ENCODE results near the gene RHOV.

Gene RHOV

DNA sequence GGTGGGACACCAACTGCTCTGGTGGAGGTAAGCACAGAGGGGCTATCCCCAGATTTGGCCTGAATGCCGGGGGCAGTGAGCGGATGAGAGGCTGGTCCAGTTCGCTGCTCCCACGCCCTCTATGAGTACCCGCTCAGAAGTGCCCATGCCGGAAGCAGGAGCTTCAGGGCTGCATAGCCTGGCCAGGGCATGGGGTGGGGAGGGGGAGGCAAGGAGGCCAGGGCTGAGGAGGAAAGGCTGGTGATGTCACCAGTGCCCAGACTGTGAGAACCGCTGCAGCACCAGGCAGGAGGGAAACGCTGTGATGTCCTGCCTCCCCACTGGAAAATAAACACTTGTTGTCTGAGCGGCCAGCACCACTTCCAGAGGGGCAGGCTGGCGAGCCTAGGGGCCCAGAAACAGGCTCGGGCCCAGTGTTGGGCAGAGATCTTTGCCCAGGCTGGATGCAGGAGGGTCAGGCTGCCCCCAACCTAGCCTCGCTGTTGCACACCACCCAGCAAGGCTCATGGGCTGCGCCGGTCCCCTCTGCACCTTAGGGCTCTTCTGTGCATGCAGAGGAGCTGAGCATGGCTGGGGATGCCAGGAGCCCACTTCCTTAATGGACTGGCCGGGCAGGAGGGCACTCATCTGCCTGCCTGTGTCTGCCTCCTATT, 44.2 kb upstream of the RHOV start:
- TF ChIP-seq, protein P1, sequence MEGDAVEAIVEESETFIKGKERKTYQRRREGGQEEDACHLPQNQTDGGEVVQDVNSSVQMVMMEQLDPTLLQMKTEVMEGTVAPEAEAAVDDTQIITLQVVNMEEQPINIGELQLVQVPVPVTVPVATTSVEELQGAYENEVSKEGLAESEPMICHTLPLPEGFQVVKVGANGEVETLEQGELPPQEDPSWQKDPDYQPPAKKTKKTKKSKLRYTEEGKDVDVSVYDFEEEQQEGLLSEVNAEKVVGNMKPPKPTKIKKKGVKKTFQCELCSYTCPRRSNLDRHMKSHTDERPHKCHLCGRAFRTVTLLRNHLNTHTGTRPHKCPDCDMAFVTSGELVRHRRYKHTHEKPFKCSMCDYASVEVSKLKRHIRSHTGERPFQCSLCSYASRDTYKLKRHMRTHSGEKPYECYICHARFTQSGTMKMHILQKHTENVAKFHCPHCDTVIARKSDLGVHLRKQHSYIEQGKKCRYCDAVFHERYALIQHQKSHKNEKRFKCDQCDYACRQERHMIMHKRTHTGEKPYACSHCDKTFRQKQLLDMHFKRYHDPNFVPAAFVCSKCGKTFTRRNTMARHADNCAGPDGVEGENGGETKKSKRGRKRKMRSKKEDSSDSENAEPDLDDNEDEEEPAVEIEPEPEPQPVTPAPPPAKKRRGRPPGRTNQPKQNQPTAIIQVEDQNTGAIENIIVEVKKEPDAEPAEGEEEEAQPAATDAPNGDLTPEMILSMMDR (IDR thresholded peaks at IDR 0.05; ENCODE audit: borderline replicate concordance, control extremely low read depth, extremely low read depth, insufficient read depth, missing control alignments): no peak
- DNase-seq (ENCODE audit: low spot score): no peak
- in situ Hi-C loops (cut with MboI; ENCODE audit: low sequenced_read_pairs, unreplicated experiment): loop anchor here (25.0 kb wide), 1 partner anchor 94 kb away; no protein-coding TSS in a partner anchor

DNA sequence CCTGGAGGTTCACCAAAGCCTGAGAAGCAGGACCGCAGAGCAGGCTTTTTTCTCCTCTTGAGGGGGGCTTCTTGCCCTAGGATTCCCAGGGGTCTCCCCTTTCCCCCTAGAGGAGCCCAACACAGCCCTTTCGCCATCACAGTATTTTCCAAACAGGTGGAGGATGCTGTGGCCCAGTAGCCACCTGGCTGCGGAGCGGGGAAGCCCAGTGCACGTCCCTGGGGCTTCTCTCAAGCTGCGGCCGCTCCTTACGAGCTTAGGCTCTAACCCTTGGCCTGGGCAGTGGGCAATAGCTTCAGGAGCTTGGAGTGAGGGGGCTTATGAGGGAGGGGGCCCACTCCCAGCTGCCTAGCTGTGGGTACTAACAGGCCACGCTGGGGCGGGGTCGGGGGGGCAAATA, 43.6 kb upstream of the RHOV start:
- no peak for DNase-seq (ENCODE audit: low spot score)
- in situ Hi-C loops (cut with MboI; ENCODE audit: low sequenced_read_pairs, unreplicated experiment): loop anchor here (25.0 kb wide), 1 partner anchor 95 kb away; no protein-coding TSS in a partner anchor
- TF ChIP-seq, protein P1 (IDR thresholded peaks at IDR 0.05; ENCODE audit: borderline replicate concordance, control extremely low read depth, extremely low read depth, insufficient read depth, missing control alignments): no peak

DNA sequence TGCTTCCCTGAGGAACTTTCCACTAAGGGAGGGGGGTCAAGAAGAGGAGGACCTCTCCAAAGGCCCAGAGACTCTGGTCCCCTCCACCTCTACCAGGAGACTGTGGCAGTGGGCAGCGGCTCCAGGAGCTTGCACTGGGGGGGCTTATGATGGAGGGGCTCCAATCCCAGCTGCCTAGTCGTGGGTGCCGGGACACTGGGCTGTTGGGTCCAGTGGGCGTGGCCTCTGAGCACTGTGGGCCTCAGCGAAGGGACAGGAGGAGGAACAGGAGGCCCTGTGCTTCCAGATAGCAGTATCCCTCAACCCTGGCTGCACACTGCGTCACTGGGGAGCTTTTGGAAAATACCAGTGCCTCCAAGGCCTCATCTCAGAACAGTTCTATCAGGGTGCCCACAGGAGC, 41.6 kb upstream of the RHOV start:
- TF ChIP-seq, protein P1 (IDR thresholded peaks at IDR 0.05; ENCODE audit: borderline replicate concordance, control extremely low read depth, extremely low read depth, insufficient read depth, missing control alignments): no peak
- DNase-seq (ENCODE audit: low spot score): no peak
- in situ Hi-C loops (cut with MboI; ENCODE audit: low sequenced_read_pairs, unreplicated experiment): loop anchor here (25.0 kb wide), 1 partner anchor 97 kb away; no protein-coding TSS in a partner anchor

DNA sequence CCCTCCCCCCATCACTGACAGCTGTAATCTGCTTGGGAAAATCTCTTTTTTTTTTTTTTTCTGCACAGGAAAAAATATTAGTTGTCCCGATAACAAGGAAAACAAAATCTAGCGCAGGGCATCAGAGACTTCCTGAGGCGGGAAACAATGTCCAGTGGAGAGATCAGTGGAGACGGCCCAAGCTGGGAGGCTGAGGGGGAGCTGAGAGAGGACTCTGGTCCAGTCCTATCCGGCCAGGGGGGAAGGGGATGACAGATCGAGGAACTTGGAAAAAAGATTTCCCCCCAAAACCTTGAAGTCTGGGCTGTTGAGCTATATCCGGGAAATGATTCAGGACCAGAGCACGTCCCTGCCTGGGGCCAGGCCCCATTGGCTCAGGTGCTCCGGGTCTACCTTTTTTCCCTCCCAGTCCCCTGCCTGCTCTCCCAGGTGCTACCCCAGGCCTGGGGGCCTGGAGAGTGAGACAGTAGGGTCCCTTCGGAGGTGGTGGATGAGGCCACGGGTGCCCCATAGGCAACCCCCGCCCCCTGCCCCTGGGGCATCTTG, 41.2 kb upstream of the RHOV start:
- DNase-seq (ENCODE audit: low spot score): no peak
- TF ChIP-seq, protein P1 (IDR thresholded peaks at IDR 0.05; ENCODE audit: borderline replicate concordance, control extremely low read depth, extremely low read depth, insufficient read depth, missing control alignments): no peak
- in situ Hi-C loops (cut with MboI; ENCODE audit: low sequenced_read_pairs, unreplicated experiment): loop anchor here (25.0 kb wide), 1 partner anchor 97 kb away; no protein-coding TSS in a partner anchor

DNA sequence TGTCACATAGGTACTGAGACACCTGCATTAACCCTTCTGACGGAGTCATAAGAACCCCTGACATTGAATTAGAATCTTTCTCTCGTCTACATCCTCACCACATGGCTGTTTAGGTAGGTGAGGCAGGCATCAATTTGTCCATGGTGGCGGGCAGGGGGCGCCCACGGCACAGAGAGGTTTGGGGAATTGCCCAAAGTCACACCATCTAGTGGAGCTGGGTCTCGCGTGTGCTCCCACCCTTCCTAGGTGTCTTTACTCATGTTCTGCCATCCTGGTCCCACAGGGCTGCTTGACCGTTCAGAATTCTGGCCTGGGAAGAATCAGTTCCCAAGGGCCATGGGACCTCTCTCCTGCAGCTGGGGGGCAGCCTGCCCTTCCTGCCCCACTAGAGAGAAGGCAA, 40.5 kb upstream of the RHOV start:
- in situ Hi-C loops (cut with MboI; ENCODE audit: low sequenced_read_pairs, unreplicated experiment): loop anchor here (25.0 kb wide), 1 partner anchor 98 kb away; no protein-coding TSS in a partner anchor
- TF ChIP-seq, protein P1 (IDR thresholded peaks at IDR 0.05; ENCODE audit: borderline replicate concordance, control extremely low read depth, extremely low read depth, insufficient read depth, missing control alignments): no peak
- no peak for DNase-seq (ENCODE audit: low spot score)

DNA sequence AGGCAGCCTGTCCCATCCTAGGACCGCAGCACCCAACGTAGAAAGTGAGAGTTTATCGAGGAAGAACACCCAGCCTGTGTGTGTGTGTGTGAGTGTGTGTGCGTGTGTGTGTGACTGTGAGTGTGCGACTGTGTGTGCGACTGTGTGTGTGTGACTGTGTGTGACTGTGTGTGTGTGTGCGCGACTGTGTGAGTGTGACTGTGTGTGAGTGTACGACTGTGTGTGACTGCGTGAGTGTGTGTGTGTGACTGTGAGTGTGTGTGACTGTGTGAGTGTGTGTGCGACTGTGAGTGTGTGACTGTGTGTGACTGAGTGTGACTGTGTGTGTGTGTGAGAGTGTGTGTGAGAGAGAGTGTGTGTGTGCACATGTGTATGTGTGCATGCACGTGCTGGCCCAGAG, 40.0 kb upstream of the RHOV start:
- in situ Hi-C loops (cut with MboI; ENCODE audit: low sequenced_read_pairs, unreplicated experiment): loop anchor here (25.0 kb wide), 1 partner anchor 98 kb away; no protein-coding TSS in a partner anchor
- DNase-seq (ENCODE audit: low spot score): no peak
- TF ChIP-seq, protein P1 (IDR thresholded peaks at IDR 0.05; ENCODE audit: borderline replicate concordance, control extremely low read depth, extremely low read depth, insufficient read depth, missing control alignments): no peak

Measured in GM13976 (cell line).